NCI-H69 (cell line): ENCODE data around the gene LINGO3.

ENCODE experiments used
- DNase-seq: peaks from one replicate; lab custom pipeline; 2025; lab: John Stamatoyannopoulos, UW

The LINGO3 gene

GRCh38 chr19:2305452-2306280 is 2.3 kb downstream of the LINGO3 start:
- peak; percentile 26 for DNase-seq

- DNase-seq, result peak; percentile 44
These were observed 4.6 kb downstream of the LINGO3 start for GRCh38 chr19:2303211-2303798.

GRCh38 chr19:2302319-2303210 is 5.4 kb downstream of the LINGO3 start:
- DNase-seq, result peak; percentile 44

GRCh38 chr19:2300533-2300932 is 7.4 kb downstream of the LINGO3 start:
- no peak for DNase-seq

- no peak for DNase-seq
These were observed 11.8 kb downstream of the LINGO3 start for GRCh38 chr19:2296141-2296540.

- DNase-seq, result peak; percentile 58
These were observed 13.1 kb downstream of the LINGO3 start for GRCh38 chr19:2294687-2295335.

- DNase-seq, result peak; percentile 90
These were observed 16.7 kb downstream of the LINGO3 start for GRCh38 chr19:2291185-2291751.

- peak; percentile 90 for DNase-seq
These were observed 17.3 kb downstream of the LINGO3 start for GRCh38 chr19:2290441-2291184.

GRCh38 chr19:2289714-2290435 is 18.1 kb downstream of the LINGO3 start:
- peak; percentile 62 for DNase-seq

GRCh38 chr19:2288818-2289713 is 18.9 kb downstream of the LINGO3 start:
- no peak for DNase-seq

- DNase-seq, result no peak
These were observed 19.6 kb downstream of the LINGO3 start for GRCh38 chr19:2288338-2288817.

- no peak for DNase-seq
These were observed 20.2 kb downstream of the LINGO3 start for GRCh38 chr19:2287585-2288337.

- no peak for DNase-seq
These were observed 21.4 kb downstream of the LINGO3 start for GRCh38 chr19:2286402-2287140.

GRCh38 chr19:2283835-2284507 is 24.0 kb downstream of the LINGO3 start:
- no peak for DNase-seq

- no peak for DNase-seq
These were observed 25.1 kb downstream of the LINGO3 start for GRCh38 chr19:2282862-2283237.

- peak; percentile 66 for DNase-seq
These were observed 25.7 kb downstream of the LINGO3 start, which contains the start of gene PEAK3 for GRCh38 chr19:2282062-2282861. Gene PEAK3, minus strand, starts transcription at chr19:2282175. Its CDS starts 1,244 bp downstream, at chr19:2280931.
